Left ventricle myocardium inferior (tissue), 1 donor: Measurements from ENCODE around the gene SCN8A. TPM values are rescaled to one million over a fixed set of nuclear protein-coding genes. Genes with fewer than 3 reads are reported as not detected.

Experiments used
- DNase-seq: peaks from one replicate; pipeline ENCODE4 v3.0.0-alpha.2; 2020
- H3K27ac ChIP-seq: fragments of 200-600 bp; replicated peaks from 2 replicates; pipeline ENCODE4 v1.8.0; 2021
- H3K27me3 ChIP-seq: fragments of 200-600 bp; 2 replicates; pipeline ENCODE4 v1.8.0; 2021; ENCODE audit warnings: low read depth
- H3K36me3 ChIP-seq: fragments of 200-600 bp; 2 replicates; pipeline ENCODE4 v1.8.0; 2021
- H3K4me1 ChIP-seq: fragments of 200-600 bp; 2 replicates; pipeline ENCODE4 v1.8.0; 2021
- H3K4me3 ChIP-seq: fragments of 200-600 bp; 2 replicates; pipeline ENCODE4 v1.8.0; 2021; ENCODE audit warnings: mild to moderate bottlenecking, moderate library complexity
- H3K9me3 ChIP-seq: fragments of 200-600 bp; replicated peaks from 2 replicates; pipeline ENCODE4 v1.8.0; 2021
- CTCF ChIP-seq: fragments of 200-600 bp; IDR thresholded peaks from 2 replicates; pipeline ENCODE4 v1.8.0; 2021; ENCODE audit warnings: antibody characterized with exemption, mild to moderate bottlenecking, borderline replicate concordance
- intact Hi-C: fragments of 100-400 bp; cut with micrococcal nuclease; formaldehyde crosslinking; loops from one replicate; pipeline ENCODE4 v1.11.0; 2022
- total RNA-seq: library from RNA; stranded (reverse); fragmentation: NEBNext Ultra II Directional; extraction: Animal tissue kit (Norgen Biotek cat#: 25700); gene quantifications from one replicate; pipeline ENCODE4 v1.2.1, GENCODE V29; 2021
- donor health status: DM: no; HTN: yes; CAD: no; lungs with severe emphysema.

Gene SCN8A
- total RNA-seq, 1 donor from 2014 or later, result 0.41 TPM

GRCh38 chr12:51779876-51780275, 188.8 kb downstream of the SCN8A start:
- Histone ChIP-seq H3K4me1 (no peaks in the 10 kb centered on the region), H3K9me3 (no peaks in the 10 kb centered on the region), H3K36me3 (no peaks in the 10 kb centered on the region), H3K4me3 (no peak overlapping the region), H3K27me3 (peaks cover 17% of the 10 kb centered on the region), H3K27ac (no peak overlapping the region)
- intact Hi-C loops, result no loop called here
- no peak for TF ChIP-seq CTCF
- DNase-seq, result no peak

- H3K4me3 ChIP-seq, result no peak overlapping the region
- H3K9me3 ChIP-seq, result no peaks in the 10 kb centered on the region
- no peak overlapping the region for H3K27ac ChIP-seq
- H3K27me3 ChIP-seq, result peaks cover 17% of the 10 kb centered on the region
- TF ChIP-seq CTCF, result no peak
- intact Hi-C loops, result no loop called here
- H3K4me1 ChIP-seq, result no peaks in the 10 kb centered on the region
- no peaks in the 10 kb centered on the region for H3K36me3 ChIP-seq
- no peak for DNase-seq
Measured at GRCh38 chr12:51784688-51785087, 193.7 kb downstream of the SCN8A start.

GRCh38 chr12:51785906-51786305, 194.9 kb downstream of the SCN8A start:
- Histone ChIP-seq H3K4me1 (no peaks in the 10 kb centered on the region), H3K27me3 (peaks cover 14% of the 10 kb centered on the region), H3K9me3 (no peaks in the 10 kb centered on the region), H3K27ac (no peak overlapping the region), H3K4me3 (no peak overlapping the region), H3K36me3 (no peaks in the 10 kb centered on the region)
- intact Hi-C loops, result no loop called here
- no peak for TF ChIP-seq CTCF
- no peak for DNase-seq

DNA sequence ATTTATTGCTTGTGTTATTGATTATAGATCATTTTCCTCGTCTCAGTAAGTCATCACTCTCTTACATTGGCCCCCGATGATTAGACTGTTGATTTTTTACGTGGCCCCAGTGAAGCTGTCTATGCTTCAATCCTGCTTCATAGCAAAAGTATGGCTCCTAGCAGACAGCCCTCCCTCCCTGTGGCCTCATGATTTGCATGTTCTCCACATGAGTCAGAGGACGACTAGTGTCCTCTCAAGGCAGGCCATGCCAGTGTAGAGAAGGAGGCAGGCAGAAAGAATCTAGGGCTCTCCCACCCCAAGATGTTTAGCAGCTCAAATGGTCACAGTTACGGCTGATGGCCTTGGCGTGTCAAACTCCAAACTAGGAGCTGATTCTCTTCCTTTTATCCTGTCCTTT, 197.8 kb downstream of the SCN8A start:
- no peak for TF ChIP-seq CTCF
- no peaks in the 10 kb centered on the region for H3K4me1 ChIP-seq
- no peaks in the 10 kb centered on the region for H3K27me3 ChIP-seq
- no peaks in the 10 kb centered on the region for H3K36me3 ChIP-seq
- intact Hi-C loops, result no loop called here
- no peak overlapping the region for H3K27ac ChIP-seq
- no peaks in the 10 kb centered on the region for H3K9me3 ChIP-seq
- no peak overlapping the region for H3K4me3 ChIP-seq
- DNase-seq, result no peak

- TF ChIP-seq CTCF, result no peak
- no peak for DNase-seq
- no peak overlapping the region for H3K4me3 ChIP-seq
- no peaks in the 10 kb centered on the region for H3K9me3 ChIP-seq
- intact Hi-C loops, result no loop called here
- no peak overlapping the region for H3K27ac ChIP-seq
- no peaks in the 10 kb centered on the region for H3K4me1 ChIP-seq
- H3K36me3 ChIP-seq, result no peaks in the 10 kb centered on the region
- no peaks in the 10 kb centered on the region for H3K27me3 ChIP-seq
Measured at GRCh38 chr12:51792417-51792816, 201.4 kb downstream of the SCN8A start.

- Histone ChIP-seq H3K36me3 (no peaks in the 10 kb centered on the region), H3K4me1 (no peaks in the 10 kb centered on the region), H3K27me3 (no peaks in the 10 kb centered on the region), H3K9me3 (no peaks in the 10 kb centered on the region), H3K27ac (no peak overlapping the region), H3K4me3 (no peak overlapping the region)
- no peak for TF ChIP-seq CTCF
- DNase-seq, result no peak
- intact Hi-C loops, result no loop called here
Measured at GRCh38 chr12:51793201-51793600, 202.2 kb downstream of the SCN8A start.
